GM21528 (cell line): ENCODE results near the gene POLR2A.

Experiments
- ATAC-seq: cut with Tn5 transposase; IDR thresholded peaks from one replicate; pipeline ENCODE4 v1.9.1; 2021; ENCODE audit warnings: mild to moderate bottlenecking, moderate library complexity; ENCODE audit not compliant: unreplicated experiment, low FRiP score

The POLR2A gene

DNA sequence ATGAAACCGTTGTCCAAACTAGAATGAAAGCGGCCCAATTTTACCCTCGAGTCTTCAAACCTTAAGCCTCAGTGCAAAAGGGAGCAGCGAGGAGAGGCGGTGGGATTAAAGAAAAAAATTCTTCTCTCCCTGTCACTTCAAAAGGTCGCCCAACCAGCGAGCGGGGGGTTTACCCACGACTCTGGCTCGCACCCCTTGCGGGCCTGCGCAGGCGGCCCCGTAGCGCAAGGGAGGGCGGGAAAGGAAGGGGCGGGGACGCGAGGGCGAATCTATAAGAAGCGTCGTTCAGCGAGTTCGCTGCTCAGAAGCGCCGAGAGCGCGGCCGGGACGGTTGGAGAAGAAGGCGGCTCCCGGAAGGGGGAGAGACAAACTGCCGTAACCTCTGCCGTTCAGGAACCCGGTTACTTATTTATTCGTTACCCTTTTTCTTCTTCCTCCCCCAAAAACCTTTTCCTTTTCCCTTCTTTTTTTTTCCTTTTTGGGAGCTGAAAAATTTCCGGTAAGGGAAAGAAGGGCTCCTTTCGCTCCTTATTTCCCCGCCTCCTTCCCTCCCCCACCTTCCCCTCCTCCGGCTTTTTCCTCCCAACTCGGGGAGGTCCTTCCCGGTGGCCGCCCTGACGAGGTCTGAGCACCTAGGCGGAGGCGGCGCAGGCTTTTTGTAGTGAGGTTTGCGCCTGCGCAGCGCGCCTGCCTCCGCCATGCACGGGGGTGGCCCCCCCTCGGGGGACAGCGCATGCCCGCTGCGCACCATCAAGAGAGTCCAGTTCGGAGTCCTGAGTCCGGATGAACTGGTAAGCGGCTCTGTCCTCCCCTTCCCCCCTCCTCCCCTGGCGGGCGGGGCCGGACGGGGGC, at the start of gene POLR2A:
POLR2A (plus strand) TSS at position 300 of the 852 bp plus-strand sequence.
- peak; percentile 59 for ATAC-seq

- peak; percentile 13 for ATAC-seq
These were observed 48.2 kb upstream of the POLR2A start for GRCh38 chr17:7435676-7436555.

DNA sequence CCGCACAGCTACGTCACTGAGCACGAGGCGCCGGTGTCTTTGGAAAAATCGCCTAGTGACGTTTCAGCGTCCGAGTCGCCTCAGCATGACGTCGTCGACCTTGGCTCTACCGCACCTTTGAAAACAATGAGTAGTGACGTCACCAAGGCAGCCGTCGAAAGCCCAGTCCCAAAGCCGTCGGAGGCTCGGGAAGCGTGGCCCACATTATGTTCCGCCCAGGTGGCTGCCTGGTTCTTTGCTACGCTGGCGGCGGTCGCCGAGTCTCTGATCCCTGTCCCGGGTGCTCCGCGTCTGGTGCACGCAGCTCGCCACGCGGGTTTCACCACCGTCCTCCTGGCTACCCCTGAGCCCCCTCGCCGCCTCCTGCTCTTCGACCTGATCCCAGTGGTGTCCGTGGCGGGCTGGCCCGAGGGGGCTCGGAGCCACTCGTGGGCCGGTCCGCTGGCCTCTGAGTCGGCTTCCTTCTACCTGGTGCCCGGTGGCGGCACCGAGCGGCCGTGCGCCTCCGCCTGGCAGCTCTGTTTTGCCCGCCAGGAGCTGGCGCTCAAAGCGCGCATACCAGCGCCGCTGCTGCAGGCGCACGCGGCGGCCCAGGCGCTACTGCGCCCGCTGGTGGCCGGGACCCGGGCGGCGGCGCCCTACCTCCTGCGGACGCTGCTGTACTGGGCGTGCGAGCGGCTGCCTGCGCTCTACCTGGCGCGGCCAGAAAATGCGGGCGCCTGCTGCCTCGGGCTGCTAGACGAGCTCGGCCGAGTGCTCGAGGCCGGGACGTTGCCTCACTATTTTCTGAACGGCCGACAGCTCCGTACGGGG, 47.4 kb upstream of the POLR2A start:
- ATAC-seq, result no peak

DNA sequence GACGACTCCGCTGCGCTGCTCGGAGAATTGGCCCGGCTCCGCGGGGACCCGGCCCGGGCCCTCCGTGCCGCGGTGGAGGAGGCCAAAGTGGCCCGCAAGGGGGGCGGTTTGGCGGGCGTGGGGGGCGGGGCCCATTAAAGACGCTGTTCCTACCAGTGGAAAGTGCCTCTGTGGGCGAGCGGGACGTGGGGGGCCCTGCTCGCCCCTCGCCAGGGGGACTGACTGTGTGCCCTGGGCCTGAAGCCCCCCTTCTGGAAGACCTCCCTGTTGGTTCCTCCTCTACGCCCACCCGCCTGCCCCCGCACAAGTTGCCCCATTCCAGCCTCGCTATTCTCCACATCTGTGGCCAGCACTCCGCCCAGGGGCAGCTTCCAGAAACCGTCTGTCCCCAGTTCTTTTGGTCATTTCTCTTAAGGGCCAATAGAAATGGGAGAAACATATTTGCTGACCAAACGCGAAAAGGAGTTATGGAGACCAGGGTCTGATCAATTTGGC, 46.8 kb upstream of the POLR2A start:
- no peak for ATAC-seq

DNA sequence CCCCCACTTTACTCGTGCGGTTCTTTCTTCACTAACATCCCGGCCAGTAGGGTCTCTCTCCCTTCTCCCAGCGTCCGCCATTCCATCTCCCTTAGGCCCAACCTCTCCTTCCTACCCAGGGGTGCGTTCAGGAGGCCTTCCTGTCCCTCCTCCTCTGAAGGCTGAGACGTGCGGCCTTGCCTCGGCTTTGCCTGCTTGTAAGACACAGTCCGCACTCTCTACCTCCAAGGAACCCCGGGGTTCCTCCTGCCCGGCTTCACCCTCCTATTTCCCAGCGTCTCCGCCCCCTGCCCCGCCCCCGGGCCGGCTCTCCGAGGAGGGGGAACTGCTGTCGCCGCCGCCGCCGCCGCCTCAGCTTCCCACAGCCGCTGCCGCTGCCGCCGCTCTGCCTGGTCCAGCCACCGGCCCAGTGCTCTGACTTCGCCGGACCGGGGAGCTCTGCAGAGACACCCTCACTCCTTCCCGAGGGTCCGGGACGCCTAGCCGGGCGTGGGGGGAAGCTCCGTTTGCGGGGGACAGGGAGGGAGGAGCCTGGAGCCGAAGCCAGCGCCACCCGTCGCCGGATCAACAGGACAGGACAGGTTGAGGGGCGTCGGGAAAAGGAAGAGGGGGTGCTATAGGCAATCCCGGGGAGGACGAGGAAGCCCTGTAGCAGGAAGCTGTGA, 46.1 kb upstream of the POLR2A start:
- no peak for ATAC-seq

DNA sequence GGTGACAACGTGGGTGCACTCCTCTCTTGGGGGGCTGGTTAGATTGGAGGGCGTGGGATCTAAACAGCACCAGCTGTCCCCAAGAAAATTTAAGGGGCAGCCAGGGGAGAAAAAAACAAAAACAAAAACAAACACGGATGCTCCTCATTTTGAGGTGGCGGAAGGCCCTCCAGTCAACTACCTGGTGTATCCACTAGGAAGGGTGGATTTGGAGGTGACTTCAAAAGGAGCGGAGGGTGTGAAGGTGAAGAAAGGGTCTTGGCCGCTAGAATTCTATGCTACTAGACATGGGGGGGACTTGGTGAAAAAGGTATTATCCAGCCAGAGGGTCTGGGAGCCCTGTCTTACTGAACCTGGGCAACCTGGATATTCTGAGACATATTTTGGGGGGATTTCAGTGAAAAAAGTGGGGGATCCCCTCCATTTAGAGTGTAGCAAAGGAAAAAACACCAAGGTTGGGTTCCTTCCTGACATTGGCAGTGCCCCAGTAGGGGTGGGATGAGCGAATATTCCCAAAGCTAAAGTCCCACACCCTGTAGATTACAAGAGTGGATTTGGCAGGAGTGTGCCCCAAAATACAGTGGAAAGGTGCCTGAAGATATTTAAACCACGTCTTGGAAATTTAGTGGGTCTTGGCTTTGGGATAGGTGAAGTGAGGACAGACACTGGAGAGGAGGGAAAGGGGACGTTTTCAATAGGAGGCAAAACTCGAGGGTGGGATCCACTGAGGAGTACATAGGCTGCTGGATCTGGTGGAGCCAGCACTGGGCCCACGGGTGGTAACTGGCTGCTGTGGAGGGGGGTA, 45.3 kb upstream of the POLR2A start:
- no peak for ATAC-seq

- ATAC-seq, result no peak
These were observed 44.6 kb upstream of the POLR2A start, which contains the start of gene FGF11 for GRCh38 chr17:7439462-7440112. TSS of gene FGF11 (plus strand) at chr17:7439512. CDS start at chr17:7439621, 109 bp downstream.

DNA sequence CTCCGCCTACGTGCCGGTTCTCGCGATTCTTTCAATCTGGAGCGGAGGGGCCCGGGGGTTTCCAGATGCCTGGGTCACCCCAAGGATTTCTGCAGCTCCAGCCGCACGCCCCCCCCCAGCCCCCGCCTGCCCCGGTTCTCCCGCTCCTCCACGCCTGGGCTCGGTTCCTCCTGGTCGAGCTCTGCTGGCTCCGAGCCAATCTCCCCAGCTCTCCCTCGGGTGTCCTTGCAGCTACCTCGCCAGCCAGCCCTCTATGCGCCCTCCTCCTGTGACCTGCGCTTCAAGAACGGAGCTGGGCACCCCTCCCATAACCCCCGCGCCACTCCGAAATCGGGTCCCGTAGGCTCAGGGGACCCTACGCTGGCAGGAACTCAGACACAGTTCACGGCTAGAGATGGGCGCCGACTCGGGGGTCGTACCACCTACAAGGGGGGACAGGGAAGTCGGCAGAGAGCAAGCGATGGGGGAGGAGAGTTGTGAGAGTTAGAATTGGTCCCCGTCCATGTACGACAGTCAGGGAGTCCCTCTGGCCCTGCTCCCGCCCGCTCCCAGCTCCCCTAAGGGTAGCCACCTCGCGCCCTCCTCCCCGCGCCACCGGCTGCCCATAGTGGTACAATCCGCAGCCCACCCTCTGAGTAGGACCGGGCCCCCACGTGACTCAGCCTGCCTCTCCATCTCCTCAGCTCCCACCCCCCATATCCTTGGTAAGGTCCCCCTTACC, 43.9 kb upstream of the POLR2A start:
- ATAC-seq, result no peak

- no peak for ATAC-seq
These were observed 43.4 kb upstream of the POLR2A start for GRCh38 chr17:7440834-7441195.

DNA sequence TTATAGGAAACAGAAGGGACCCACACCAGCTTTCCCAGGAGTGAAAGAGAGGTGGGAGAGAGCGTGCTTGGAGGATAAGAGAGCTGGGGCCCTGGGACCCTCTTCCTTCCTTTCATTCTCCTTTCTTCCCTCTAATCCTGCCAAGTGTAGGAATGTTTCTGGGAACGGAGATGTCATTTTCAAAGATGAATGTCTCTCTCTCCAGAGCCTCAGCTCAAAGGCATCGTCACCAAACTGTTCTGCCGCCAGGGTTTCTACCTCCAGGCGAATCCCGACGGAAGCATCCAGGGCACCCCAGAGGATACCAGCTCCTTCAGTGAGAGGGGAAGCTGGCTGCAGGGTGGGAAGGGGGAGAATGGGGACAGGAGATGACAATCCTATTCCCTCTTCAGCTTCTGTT, 42.9 kb upstream of the POLR2A start:
- ATAC-seq, result no peak

GRCh38 chr17:7442142-7442541, 42.0 kb upstream of the POLR2A start:
- ATAC-seq, result no peak

GRCh38 chr17:7443499-7444485, 40.4 kb upstream of the POLR2A start:
- no peak for ATAC-seq

DNA sequence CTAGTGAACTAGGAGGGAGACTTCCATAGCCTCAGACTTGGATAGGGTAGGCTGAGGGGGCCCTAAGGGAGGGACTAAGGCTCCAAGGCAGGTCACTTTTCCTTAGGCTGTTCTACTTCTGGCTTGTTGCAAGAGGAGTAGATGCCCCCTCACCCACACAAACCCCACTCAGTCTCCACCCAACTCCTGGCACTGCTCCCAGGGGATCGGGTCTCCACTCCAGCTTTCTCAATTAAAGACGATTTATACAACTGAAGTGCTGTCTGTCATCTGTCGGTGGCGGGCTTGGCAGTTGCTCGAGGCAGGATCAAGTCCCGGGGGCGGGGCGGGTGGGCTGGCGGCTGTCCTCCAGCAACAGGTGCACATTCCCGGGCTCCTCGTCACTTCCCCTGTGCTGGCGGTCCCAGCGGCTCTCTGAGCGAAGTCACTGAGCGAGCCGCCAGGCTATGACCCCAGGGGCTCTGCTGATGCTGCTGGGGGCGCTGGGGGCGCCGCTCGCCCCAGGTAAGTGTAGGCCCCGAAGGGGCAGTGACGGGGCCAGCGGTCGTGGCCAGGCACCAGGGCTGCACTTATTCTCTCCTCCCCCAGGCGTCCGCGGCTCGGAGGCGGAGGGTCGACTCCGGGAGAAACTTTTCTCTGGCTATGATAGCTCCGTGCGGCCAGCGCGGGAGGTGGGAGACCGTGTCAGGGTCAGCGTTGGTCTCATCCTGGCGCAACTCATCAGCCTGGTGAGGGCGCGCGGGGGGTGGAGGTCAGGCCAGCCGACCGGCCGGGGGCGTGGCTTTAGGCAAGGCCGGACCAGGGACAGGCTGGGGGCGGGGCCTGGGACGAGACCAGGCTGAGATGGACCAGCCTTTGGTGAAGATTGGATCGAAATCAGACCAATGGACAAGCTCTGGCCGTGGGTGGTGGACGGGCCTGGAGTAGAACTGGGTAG, 39.2 kb upstream of the POLR2A start, which contains the start of gene CHRNB1:
CHRNB1 (plus strand) TSS at position 380 of the 937 bp plus-strand sequence; CDS start at position 447, 67 bp downstream.
- ATAC-seq, result no peak

DNA sequence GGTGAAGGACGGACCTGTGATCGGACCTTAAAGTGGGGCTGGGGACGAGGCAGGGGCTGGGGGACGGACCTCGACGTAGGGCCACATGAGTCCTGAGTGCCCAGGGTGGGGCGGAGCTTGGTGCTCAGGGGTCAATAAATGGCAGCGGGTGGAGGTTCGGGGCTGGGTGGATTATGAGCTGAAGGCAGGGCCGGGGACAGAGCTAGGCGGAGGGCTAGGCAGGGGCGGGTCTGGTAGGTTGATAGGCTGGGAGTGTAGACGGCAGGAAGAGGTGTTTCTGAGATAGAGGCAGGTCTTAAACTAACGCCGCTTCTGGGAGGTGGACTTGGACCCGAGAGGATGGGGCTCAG, 38.6 kb upstream of the POLR2A start:
- no peak for ATAC-seq

DNA sequence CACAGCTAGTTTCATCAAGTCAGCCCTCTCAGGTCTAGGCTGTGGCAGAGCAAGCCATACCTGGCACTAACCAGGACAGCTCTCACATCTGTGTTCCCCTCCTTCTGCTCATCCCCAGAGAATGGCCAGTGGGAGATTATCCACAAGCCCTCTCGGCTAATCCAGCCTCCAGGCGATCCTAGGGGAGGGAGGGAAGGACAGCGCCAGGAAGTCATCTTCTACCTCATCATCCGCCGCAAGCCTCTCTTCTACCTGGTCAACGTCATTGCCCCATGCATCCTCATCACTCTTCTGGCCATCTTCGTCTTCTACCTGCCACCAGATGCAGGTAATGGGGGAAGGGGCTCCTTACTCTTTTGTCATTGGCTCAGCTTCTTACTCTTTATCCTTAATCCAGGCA, 35.7 kb upstream of the POLR2A start:
- no peak for ATAC-seq
